NCI-H2081 treated with DMSO at 0.1 percent for 48 hours (cell line): Measurements from ENCODE around the gene STAM.
"Not testable (repeated sequence)": the region's sequence is repeated elsewhere in the genome, so short reads cannot be mapped to it uniquely, and the experiment has no call there.

Source experiments
- DNase-seq: peaks from one replicate; lab custom pipeline; 2025; lab: John Stamatoyannopoulos, UW

Gene STAM

DNA sequence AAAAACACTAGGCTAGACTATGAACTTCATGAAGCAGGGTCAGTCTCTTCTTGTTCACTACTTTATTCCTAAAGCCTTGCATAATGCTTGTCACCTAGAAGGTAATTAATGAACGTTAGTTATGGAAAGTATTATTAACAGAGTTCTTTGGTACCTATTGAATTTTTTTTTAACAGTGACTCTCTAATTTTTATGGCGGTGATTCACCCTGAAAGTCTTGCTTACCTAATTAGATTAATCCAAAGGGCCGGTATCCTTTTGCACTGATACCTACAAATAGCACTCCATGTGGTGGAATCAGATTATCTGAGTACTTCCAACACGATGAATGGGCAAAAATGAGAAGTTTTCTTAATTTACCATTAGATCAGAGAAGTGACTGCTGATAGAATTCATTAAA is 31.7 kb downstream of the STAM start:
- DNase-seq: no peak

DNA sequence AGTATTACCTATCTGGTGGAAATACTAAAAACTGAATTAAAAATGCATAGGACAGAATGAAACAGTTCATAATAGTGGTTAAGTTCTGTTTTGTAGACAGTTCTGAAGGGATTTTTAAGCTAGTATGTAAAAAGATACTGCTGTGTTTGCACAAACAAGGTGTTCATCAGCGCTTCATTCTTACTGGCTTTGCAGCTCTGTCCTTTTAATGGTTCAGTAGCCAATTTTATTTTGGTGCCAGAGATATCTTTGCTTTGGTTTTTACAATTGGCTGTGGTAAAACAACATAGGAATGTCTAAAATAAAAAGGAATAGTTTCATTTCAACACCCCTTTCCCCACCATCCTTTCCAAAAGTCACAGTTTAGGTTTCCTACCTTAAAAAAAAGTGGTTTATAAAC is 33.0 kb downstream of the STAM start:
- DNase-seq: no peak

DNA sequence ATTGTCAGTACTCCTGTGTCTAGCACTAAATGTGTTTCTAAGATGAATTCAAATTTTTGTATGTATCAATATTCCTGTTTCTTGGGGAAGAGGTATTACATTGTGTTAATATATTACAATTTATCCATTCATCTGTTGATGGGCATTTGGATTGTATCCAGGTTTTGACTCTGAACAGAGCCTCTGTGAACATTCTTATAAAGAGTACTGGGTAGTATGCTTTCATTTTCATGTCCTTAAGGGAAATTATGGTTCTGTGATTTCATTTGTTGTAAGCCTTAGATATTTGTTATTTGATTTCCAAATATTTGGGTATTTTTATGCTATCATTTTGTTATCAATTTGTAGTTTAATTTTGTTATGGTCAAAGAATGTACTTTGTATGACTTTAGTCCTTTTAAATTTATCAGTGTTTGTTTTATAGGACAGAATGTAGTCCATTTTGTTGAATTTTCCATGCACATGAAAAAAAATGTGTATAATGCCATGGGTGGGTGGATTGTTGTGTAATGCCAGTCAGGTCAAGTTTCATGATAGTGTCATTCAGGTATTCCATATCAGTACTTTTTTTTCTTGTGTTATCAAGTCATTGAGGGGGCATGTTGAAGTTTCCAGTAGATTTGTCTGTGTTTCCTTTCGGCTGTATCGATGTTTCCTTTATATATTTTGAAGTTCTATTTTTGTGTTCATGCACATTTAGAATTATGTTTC is 38.4 kb downstream of the STAM start:
- DNase-seq: no peak

DNA sequence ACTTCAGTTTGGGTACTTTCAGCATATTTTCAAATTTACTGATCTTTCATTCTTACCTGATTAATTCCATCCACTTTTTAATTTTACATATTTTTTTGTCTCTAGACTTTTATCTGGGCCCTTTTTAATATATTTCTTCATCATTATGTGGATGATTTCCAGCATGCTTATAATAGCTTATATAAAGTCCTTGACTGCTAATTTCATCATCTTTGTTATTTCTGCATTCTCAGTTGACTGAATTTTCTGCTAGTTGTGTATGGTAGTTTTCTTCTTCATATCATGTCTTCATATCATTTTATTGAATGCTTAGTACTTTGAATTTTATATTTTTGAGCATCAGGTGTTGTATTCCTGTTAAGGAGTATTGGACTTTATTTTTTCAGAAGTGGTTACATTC is 39.6 kb downstream of the STAM start:
- no peak for DNase-seq

DNA sequence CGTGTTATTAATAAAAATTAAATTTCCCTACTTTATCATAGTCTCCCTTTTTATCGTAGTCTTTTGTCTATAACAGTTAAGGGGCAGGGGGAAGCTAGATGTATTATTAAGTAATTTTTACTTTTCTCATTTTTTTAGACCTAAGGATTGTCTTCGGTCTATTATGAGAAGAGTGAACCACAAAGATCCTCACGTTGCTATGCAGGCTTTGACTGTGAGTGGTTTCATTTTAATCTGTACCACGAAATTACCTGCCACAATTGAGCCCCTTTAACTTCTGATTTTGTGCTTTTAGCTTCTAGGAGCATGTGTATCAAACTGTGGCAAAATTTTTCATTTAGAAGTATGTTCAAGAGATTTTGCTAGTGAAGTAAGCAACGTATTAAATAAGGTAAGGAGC is 40.6 kb downstream of the STAM start:
- DNase-seq: no peak

DNA sequence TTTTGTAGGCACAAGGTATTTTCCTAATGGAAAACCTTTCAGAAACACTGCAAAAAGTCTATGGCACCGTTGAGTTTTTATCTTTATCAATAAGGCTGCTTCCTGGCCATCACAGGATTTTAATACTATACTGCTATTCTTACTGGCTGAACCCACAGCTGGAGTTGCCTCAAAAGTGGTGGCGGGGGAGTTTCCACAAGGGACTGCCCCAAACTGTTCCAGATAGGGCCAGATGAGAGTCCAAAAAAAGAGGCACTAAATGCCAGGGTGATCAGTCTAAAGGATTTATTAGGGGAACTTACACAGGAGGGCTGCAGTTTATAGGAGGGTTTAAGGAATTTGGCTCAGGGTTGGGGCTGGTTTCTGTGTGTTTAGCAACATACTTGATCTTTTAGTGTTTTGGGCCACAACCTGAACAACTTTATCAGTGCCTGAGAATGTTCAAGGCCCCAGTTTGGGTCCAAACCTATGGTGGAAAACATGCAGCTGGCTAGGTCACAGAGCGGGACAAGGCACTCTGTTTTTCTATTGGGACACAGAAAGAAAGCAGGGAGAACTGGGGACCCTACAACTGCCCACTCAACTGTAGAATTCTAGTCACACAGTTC is 41.4 kb downstream of the STAM start:
- no peak for DNase-seq

DNA sequence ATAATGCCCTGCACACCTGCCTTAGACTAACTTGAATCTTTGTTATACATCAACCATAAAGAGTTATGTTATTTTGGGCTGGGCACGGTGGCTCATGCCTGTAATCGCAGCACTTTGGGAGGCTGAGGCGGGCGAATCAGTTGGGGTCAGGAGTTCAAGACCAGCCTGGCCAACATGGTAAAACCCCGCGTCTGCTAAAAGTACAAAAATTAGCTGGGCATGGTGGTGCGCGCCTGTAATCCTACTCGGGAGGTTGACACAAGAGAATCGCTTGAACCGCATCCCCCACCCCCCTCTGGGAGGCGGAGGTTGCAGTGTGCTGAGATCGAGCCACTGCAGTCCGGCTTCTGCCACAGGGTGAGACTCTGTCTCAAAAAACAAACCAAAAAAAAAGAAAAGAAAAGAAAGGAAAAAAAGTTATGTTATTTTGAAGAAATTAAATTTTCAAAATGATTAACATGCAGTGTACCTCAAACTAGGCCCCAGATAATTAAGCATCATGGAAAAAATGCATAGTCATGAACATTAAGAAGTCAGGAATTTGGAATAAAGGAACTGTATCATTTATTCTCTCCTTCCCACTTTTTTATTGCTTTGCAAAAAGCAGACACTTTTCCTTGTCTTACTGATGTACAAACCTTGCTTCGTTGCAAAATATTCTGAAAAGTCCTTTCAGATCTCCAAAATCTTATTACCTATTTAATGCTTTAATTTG is 43.3 kb downstream of the STAM start:
- no peak for DNase-seq

DNA sequence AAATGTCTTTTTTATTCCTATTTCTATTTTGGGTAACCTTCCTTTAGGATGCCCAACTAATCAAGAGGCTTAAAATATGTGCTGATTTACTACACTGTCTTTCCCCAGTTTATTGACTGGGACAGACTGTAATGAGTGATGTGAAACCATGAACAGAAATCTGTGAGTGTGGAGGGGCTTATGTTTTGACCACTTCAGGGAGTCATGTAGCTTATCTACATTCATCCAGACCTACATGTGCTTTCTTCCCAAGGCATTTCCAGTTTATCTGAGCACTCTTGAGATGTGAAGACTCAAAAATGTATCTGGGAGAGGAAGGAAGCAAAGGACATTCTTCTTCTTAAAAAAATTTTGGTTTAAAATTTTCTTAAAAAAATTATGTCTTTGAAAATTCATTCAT is 45.2 kb downstream of the STAM start:
- no peak for DNase-seq

DNA sequence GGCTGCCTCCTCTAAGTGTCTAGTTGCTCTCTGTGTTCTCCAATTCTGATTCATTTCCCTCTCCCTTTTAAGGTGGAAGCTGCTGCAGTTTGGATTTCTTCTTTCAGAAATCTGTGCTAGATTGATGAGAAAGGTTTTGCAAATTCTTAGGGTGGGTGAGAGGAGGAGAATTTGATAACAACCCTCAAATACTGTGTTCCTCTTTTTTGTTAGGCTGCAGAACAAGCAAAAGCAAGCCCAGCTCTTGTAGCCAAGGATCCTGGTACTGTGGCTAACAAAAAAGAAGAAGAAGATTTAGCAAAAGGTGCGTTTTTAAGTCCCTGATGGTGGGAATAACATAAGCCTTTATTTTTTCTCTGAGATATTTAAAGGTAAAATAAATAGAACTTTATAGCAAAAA is 49.1 kb downstream of the STAM start:
- DNase-seq: no peak

DNA sequence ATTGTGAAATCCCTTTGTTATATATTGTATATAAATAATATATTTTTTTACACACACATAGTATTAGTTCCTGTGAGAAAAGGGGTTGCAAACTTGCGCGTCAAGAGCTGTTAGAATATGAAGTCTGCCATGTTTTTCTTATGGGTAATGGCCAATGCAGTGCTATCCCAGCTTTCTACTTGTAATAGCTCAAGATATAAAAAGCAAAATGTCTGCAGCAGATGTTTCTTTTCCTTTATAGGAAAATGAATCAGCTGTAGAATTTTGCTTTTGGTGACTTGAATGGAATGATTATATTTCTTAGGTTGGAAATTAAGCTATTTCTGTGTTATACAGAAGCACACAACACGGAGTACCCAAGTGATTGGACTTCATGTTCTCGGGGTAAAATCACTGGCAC is 54.7 kb downstream of the STAM start:
- DNase-seq: no peak

DNA sequence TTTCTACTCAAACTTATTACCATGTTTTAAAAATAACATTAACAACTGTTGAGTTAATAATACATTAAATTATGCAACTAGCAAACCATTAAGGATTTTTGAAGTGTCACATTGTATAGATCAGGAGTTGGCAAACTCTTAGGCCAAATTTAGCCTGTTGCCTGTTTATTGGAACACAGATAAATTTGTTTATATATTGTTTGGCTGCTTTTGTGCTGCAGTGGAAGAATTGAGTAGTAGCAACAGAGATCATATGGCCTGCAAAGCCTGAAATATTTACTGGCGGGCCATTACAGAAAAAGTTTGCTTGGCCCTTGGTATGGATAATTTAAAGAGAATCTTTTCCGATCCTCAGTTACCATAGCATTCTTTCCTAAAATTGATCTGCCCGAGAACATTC is 57.4 kb downstream of the STAM start:
- no peak for DNase-seq

DNA sequence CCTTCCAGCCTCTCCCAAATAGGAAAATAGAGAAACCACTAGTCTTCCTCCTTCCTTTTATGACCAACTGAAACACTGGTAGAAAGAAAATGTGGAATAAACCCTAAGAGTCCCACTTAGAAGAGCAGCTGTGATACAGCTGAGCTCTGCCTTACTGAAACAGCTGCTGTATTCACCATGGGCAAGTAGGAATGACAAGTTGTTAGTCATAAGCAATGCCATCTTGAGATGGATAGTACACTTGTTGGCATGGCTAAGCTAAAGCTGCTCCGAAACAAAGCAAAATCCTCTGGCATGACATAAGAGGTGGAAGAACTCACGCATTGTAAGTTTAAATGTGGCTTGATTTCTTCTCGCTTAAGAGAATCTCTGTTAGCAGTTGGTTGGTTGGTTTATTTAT is 59.8 kb downstream of the STAM start:
- DNase-seq: no peak

DNA sequence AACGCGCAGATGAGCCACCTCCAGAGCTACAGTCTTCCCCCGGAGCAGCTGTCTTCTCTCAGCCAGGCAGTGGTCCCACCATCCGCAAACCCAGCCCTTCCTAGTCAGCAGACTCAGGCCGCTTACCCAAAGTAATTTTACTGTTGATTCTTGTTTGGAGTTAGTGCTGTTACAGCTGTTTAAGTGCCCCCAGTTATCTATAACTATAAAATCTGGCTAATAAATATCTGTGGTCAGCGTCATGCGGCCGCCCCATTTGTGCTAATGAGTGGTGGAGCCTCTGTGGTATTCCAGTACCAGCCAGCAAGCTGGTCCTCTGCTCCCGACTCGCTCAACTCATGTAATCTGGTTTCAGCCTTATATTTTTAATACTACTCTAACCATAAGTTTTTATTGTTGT is 64.9 kb downstream of the STAM start:
- no peak for DNase-seq

DNA sequence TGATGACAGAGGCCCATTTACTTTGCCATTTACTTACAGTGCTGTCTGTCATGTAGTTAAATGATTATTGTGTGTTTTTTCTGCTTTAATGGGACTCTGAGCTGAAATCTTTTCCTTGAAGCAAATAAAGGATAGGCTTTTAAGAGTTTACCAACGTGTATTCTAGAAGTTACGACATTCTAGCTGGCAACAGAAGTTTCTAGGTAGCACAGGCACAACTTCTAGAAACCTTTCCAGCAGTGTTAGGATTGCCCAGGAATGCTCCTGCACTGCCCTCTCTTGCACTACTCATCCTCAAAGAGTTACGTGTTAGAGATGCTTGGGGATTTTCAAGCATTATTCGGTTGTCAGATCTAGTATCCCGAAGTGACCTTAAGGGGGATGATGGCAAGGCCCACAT is 65.5 kb downstream of the STAM start:
- DNase-seq: no peak

DNA sequence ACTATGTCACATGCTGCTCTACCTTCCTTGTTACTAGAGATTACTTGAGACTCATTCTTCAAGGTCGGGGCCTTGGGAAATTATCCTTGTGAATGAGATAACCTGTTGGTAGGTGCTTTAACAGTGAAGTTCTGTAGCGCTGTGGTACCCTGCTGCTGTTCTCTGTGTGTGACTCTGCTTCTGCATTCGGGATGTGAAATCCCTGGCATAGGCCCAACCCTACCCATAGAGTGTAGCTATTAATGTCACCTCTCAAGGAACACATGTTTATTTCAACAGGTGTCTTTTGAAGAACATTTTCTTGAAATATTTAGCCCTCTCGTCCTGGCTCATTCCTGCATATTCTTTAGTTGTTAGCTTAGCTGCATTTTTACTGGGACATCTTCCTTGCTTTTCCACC is 66.2 kb downstream of the STAM start:
- no peak for DNase-seq

DNA sequence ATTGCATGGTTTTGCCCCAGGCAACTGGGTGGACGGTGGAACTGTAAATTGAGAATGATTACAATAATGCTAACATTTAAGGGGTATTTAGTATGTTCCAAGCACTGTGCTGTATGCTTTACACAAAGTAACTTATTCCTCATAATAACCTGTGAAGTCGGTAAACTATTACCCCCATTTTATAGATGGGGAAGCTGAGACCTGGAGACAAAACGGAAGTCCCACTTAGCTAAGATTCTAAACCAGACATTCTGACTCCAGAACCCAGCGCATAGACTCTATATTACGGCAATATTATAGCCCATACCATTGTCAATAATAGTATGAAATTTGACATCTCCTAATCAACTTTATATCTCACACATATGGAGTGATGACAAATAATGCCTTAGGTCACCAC is 68.1 kb downstream of the STAM start:
- no peak for DNase-seq

DNA sequence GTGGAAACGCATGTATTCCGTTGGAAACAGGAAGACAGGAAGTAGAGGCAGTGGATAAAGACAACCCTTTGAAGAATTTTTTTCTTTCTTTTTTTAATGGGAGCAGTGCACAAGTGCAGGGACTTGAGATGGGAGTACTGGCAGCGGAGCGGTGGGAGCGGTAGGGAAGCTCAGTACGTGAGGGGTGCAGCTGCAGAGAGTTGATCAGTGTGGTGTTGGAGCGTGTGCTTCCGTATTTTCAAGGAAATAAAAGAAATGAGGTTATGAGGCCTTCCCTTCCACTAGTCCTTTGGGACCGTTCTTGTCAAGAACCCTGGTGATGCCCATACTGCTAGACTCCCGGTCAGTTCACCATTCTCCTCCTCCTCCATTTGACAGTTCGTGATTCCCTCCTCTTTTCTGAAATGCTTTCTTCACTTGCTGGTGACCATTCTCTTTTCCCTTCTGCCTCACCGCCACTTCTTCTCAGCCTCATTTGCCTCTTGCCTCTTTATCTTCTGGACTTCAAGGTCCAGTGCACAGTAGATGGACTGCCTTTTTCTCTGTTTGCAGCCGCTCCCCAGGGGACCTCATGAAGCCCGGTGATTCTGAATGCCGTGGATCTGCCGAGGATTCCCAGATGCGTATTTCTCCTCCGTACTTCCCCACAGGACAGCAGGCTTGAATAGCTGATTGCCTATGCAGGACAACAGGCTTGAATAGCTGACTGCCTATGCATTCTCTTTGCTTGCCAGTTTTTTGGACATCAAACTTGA is 68.9 kb downstream of the STAM start:
- no peak for DNase-seq

DNA sequence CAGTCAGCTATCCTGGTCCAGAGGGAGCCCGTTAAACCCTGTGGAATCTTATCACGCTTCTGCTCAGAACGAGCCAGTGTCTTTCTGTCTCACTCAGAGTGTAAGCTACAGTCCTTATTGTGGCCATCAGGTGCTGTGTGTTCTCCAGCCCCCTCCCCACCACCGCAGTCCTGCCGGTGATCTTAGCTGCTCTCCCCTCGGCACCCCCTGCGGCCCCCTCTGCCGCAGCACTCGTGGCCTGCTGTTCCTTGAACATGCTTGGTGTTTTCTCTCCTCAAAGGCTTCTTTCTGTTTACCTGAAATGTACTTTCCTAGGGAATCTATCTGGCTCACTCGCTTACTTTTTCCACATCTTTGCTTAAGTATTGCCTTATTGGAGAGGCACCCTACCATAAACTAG is 69.8 kb downstream of the STAM start:
- DNase-seq: no peak

DNA sequence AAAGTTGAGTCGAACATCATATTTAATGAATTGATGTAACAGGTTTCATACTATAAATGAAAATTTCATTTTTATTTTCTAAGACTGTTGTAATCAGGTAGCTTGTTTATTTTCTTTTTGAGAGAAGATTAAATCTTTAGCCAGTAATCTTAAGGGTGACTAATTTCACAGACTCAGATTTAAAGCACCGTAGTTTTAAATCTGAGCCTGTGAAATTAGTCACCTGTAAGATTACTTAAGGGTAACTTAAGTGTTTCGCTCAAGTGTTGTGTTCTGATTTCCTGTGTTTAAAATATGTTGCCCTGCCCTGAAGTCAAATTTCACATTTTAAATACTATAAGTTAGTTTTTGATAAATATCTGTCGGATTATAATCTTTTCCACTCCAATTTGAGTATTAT is 72.2 kb downstream of the STAM start:
- no peak for DNase-seq

DNA sequence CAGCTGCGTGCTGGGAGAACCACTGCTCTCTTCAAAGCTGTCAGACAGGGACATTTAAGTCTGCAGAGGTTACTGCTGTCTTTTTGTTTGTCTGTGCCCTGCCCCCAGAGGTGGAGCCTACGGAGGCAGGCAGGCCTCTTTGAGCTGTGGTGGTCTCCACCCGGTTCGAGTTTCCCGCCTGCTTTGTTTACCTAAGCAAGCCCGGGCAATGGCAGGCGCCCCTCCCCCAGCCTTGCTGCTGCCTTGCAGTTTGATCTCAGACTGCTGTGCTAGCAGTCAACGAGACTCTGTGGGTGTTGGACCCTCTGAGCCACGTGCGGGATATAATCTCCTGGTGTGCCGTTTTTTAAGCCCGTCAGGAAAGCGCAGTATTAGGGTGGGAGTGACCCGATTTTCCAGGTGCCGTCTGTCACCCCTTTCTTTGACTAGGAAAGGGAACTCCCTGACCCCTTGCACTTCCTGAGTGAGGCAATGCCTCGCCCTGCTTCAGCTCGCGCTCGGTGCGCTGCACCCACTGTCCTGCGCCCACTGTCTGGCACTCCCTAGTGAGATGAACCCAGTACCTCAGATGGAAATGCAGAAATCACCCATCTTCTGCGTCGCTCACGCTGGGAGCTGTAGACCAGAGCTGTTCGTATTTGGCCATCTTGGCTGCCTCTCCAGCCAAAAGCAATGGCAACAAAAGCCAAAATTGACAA is 78.5 kb downstream of the STAM start:
- DNase-seq: not testable (repeated sequence)

DNA sequence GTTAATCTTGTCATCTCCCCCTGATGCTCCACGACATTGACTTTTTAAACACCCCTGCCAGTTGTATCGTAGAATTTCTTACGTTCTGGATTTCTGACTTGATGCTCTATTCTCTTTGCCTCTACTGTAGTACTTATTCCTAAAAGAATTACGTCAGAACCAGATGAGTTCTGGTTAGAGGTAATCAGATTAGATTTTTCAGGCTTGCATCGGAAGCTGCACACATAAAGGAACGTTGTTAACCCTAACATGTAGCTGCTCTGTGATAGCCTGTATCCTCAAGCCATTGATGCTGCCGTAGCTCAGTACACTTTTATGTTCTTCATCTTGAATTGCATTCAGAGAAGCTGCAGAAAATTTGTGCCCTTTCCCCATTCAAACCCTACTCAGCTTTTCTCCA is 81.8 kb downstream of the STAM start:
- no peak for DNase-seq

DNA sequence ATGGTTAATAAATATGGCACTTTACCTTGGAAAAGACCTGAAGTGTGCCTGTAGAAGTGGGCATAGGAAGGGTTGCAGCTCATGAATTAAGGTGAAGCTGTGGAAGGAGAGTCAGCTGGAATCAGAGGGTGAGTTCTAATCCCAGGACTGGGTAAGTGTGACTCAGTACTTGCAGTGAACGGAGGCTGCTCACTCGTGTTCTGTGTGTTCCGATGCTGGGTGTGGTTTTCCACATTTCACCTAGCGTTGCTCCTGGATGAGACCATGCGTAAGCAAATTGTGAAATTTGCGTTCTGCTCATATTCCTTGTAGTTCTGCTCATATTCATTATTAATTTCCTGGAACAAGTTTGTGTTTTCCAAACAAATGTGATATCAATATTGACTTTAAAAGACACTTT is 85.7 kb downstream of the STAM start:
- DNase-seq: no peak
